NCI-H2029 (cell line): Measurements from ENCODE around the gene GRAMD1C.
A peak's percentile ranks its signal among the peaks of the same experiment; 100 is the strongest.

ENCODE experiments used
- DNase-seq: peaks from one replicate; lab custom pipeline; 2025; lab: John Stamatoyannopoulos, UW

The GRAMD1C gene

DNA sequence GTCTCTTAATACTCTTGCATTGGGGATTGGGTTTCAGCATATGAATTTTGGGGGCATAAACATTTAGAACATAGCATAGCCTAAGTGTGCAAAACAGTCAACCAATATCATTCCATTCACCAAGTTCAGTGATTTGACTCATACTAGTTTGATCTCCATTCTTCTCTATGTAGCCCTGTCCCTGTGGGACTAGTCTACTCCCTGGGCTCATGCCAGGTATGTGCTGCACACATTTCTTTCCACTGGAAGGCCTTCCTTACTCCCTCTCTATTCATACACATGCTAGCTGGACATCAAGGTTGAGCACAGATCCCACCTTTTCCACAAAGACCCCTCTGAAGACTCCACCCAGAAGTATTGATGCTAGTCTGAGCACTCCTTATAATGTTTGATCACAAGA, 114.3 kb downstream of the GRAMD1C start:
- DNase-seq, result no peak

DNA sequence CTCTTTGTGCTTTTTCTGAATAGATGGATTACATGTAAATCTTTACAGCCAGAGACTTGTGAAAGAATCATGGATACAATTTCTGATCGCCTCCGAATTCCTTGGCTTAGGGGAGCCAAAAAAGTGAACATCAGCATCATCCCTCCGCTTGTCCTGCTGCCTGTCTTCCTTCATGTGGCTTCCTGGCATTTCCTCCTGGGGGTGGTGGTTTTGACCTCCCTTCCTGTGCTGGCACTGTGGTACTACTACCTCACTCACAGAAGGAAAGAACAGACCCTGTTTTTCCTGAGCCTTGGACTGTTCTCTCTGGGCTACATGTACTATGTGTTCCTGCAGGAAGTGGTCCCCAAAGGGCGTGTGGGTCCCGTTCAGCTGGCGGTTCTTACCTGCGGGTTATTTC, 115.1 kb downstream of the GRAMD1C start:
- no peak for DNase-seq

DNA sequence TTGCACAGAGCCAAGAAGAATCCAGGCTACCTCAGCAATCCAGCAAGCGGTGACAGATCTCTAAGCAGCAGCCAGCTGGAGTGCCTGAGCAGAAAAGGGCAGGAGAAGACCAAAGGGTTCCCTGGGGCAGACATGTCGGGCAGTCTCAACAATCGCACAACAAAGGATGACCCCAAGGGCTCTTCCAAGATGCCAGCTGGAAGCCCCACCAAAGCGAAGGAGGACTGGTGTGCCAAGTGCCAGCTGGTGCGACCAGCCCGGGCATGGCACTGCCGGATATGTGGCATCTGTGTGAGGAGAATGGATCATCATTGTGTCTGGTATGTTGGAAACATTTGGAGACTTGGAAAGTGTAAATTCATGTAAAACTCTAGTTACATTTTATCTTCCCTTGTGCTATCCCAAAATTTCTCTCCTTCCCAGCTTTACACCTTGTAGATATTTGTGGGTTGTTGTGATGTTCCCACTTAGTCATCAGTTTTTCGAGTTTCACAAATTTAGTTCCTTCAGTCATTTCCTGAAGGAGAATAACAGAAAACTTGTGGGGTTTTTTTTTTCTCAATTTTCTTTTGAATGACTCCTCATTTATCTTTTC, 115.6 kb downstream of the GRAMD1C start:
- DNase-seq, result no peak

DNA sequence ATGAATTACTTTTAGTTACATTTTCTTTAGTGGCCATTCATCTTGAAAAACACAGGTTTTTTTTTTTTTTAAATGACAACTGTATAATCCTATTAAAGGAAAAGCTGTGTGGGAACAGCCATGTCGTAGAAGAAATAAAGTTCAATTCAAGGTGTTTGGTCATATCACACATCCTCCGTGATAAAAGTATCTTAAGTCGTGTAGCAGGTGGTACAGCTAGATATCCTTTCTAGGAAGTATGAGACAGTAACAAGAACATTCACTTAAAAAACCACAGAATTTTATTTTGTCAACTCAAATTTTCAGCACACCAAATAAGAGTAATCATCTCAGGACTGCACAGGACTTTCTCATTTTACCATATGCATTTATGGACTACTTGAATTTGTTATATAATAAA, 125.3 kb downstream of the GRAMD1C start:
- DNase-seq, result no peak

DNA sequence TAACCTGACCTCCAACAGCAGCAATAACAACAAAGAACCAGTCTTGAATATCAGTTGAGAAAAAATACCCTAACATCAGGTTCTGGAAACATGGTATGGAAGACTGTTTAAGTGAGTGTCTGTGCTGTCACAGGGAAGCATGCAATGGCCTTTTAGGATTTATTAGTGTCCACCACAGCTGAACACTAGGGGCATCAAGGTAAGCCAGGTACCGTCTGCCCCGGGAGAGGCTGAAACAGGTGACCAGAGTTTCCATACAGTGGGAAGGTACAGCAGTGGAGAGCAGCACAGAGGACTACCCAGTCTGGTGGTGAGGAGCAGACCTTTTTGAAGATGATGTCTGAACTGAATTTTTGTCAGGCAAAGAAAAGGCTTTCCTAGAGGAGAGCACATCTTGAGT, 127.6 kb downstream of the GRAMD1C start:
- no peak for DNase-seq

DNA sequence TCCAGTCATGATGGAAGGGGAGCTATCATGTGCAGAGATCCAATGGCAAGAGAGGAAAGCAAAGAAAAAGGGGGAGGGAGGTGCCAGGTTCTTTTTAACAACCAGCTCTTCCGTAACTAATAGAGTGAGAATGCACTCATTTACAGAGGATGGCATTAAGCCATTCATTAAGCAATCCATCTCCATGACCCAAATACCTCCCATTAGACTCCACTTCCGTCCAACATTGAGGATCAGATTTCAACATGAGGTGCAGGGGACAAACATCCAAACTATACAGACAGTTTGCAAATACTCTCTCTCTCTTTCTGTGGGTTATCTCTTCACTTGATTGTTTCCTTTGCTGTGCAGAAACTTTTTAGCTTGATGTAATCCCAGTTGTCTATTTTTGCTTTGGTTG, 130.4 kb downstream of the GRAMD1C start:
- peak; percentile 44 for DNase-seq

DNA sequence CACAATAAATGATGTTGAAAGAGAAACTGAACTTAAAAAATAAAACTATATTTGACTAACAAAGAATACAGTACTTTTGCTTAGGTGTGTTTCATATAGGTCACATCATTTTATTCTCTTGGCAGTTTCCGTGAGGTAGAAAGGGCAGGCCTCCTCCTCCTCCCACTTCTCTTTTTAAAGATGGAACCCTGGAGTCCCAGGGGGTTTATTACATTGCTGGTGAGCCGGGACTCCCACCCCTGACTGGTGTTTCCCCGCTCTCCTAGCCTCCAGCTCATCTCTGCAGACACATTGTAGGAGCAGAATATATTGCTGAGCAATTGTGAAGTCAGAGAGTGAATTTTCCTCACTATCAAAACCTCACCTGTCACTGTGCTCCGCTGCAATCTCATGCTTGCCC, 139.2 kb downstream of the GRAMD1C start:
- no peak for DNase-seq

DNA sequence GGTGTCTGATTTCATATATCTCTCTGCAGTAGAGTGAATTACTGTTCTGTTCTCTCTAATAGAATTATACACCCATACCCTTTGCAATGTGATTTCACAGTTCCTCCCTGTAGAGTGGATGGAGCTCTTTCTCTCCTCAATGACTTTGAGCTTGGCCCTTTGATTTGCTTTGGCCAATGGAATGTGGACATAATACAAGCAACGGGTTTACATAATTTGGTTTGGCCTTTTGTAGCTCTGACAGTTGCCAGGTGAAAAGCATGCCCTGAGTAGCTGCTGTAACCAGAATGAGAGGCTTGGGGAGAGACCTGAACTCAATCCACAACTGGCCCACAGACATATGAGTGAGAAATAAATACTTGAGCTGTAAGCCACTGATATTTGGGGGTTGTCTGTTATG, 141.3 kb downstream of the GRAMD1C start:
- DNase-seq, result no peak

DNA sequence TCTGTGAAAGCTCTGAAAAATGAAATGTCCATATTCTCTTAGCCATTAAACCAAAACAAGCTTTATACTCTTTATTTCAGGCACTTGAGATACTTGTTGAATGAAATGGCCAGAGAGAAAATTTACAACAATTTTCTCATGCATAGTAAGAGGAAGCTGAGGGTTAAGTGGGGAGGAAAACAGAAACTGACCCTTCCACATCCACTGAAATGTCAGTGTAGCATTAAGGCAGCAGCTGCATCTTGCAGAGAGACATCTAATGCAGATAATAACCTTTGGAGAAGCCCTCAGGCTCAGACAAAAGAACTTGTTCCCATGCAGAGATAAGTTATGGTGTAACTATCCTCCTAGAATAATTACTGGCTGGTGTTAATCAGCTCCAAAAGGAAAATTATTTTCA, 143.2 kb downstream of the GRAMD1C start:
- no peak for DNase-seq

DNA sequence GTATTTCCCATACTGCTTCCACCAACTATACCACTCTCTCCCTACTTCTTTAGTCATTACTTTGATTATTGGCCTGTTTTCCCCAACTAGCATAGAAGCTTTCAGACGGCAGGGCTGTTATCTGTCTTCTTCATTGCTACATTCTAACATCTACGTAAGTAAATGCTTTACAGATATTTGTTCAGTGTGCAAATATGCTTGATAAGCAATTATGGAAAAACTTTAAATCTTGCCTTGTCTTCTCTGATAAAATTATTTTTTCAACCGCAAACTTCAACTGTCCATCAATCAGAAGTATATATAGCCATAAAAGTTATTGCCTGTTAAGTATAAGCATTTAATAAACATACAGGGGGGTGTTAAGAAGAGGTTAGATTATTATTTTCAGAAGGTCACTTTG, 145.0 kb downstream of the GRAMD1C start:
- DNase-seq, result no peak

DNA sequence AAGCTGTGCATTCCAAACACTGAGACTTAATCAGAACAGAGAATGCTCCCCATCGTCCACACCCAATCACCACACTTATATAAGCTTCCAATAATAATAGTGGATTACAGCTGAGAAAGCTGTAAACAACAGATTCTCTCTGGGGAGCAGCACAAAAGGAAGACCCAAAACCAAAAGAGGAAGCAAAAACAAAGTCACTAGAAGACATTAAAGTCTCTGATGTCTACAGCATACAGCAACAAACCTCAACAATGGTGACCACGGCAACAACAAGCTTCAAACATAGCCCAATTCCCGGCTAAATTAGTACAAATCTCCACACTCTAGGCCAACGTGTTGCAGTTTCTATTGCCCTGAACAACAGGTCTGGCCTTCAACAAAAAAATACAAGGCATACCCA, 147.0 kb downstream of the GRAMD1C start:
- no peak for DNase-seq
